ENCODE measurements around the gene TM4SF4.

GRCh38 chr3:149480326-149481017 is 6.0 kb downstream of the TM4SF4 start:
- no peak for TF ChIP-seq NFYB (CRISPR knock-in tag; conservative IDR thresholded peaks at IDR 0.05; ENCODE audit: low read depth)
- no peak for TF ChIP-seq ESRRA (CRISPR knock-in tag; IDR thresholded peaks at IDR 0.05; ENCODE audit: borderline replicate concordance)
- TF ChIP-seq CTCF (IDR thresholded peaks at IDR 0.05) = peak; percentile 66
- no peak for TF ChIP-seq JUN (CRISPR knock-in tag; IDR thresholded peaks at IDR 0.05)
- TF ChIP-seq SP1 (CRISPR knock-in tag; conservative IDR thresholded peaks at IDR 0.05) = no peak
- TF ChIP-seq USF2 (CRISPR knock-in tag; IDR thresholded peaks at IDR 0.05) = no peak
- TF ChIP-seq ZNF416 (CRISPR knock-in tag; IDR thresholded peaks at IDR 0.05) = no peak
